NCI-H460 (cell line): Measurements from ENCODE around the gene XRCC3. TPM values are rescaled to one million over a fixed set of nuclear protein-coding genes. Genes with fewer than 3 reads are reported as not detected.

Source experiments
- DNase-seq: peaks from one replicate; pipeline ENCODE4 v3.0.0-alpha.2; 2016; ENCODE audit warnings: low read depth; ENCODE audit errors: extremely low read depth
- total RNA-seq: library from RNA; depleted of rRNA; stranded (reverse); fragments of >200 nt; shearing (Covaris generic); gene quantifications from 2 replicates; pipeline ENCODE4 v1.2.3, GENCODE V29; 2014

XRCC3 gene
- total RNA-seq, 1 experiment from 2014 or later, result 28.6 TPM

- no peak for DNase-seq
Observed at GRCh38 chr14:103739466-103739792, 24.2 kb upstream of the XRCC3 start.

GRCh38 chr14:103738701-103739451 is 23.6 kb upstream of the XRCC3 start:
- DNase-seq, result no peak

GRCh38 chr14:103738166-103738565 is 22.9 kb upstream of the XRCC3 start:
- DNase-seq, result no peak

- DNase-seq, result no peak
Observed at GRCh38 chr14:103737432-103738045, 22.3 kb upstream of the XRCC3 start.

GRCh38 chr14:103736546-103737431 is 21.5 kb upstream of the XRCC3 start:
- DNase-seq, result no peak

- no peak for DNase-seq
Observed at GRCh38 chr14:103735815-103736545, 20.7 kb upstream of the XRCC3 start.

GRCh38 chr14:103735439-103735814 is 20.2 kb upstream of the XRCC3 start:
- DNase-seq, result no peak

GRCh38 chr14:103735022-103735421 is 19.8 kb upstream of the XRCC3 start:
- DNase-seq, result no peak

- no peak for DNase-seq
Observed at GRCh38 chr14:103734081-103734888, 19.0 kb upstream of the XRCC3 start.

- no peak for DNase-seq
Observed at GRCh38 chr14:103733651-103734050, 18.4 kb upstream of the XRCC3 start.

GRCh38 chr14:103732868-103733620 is 17.8 kb upstream of the XRCC3 start:
- DNase-seq, result no peak

- DNase-seq, result no peak
Observed at GRCh38 chr14:103731916-103732867, 16.9 kb upstream of the XRCC3 start.

GRCh38 chr14:103731481-103731880 is 16.2 kb upstream of the XRCC3 start:
- no peak for DNase-seq

- DNase-seq, result no peak
Observed at GRCh38 chr14:103730490-103731035, 15.3 kb upstream of the XRCC3 start.

GRCh38 chr14:103729496-103730448 is 14.5 kb upstream of the XRCC3 start:
- DNase-seq, result no peak

- no peak for DNase-seq
Observed at GRCh38 chr14:103728721-103729120, 13.5 kb upstream of the XRCC3 start.

GRCh38 chr14:103728141-103728540 is 12.9 kb upstream of the XRCC3 start:
- DNase-seq, result no peak
